Lower leg skin (tissue), 4 donors: ENCODE results near the gene SLC35F3. TPM values are rescaled to one million over a fixed set of nuclear protein-coding genes. Genes with fewer than 3 reads are reported as not detected.

Experiments used
- DNase-seq, 2 donors: peaks; one replicate each; pipeline ENCODE4 v3.0.0-alpha.2; 2019; ENCODE audit warnings: low spot score in 2 of 2
- H3K4me3 ChIP-seq: fragments of 200-600 bp; sonication (generic); 2 replicates; pipeline ENCODE4 v1.5.1; 2017; ENCODE audit warnings: mild to moderate bottlenecking, low read depth; ENCODE audit not compliant: poor library complexity, severe bottlenecking
- CTCF ChIP-seq, 3 donors: fragments of 450-650 bp; IDR thresholded peaks; one replicate each; pipeline ENCODE4 v1.5.1; 2016; ENCODE audit warnings: antibody characterized with exemption in 3 of 3, mild to moderate bottlenecking in 3 of 3, moderate library complexity in 2 of 3
- POLR2A ChIP-seq, 2 donors: fragments of 450-650 bp; IDR thresholded peaks; one replicate each; pipeline ENCODE4 v1.6.1; 2016 to 2017; ENCODE audit warnings: antibody characterized with exemption in 2 of 2, mild to moderate bottlenecking in 1 of 2, moderate library complexity in 1 of 2
- WGBS, 2 donors: methylation state at CpG; one replicate each; pipeline ENCODE4 v1.1.5; 2018; 5-methylcytosine and 5-hydroxymethylcytosine counted together
- intact Hi-C: fragments of 100-400 bp; cut with DNase I; formaldehyde crosslinking; loops from one replicate; pipeline ENCODE4 v1.15.0; 2023; ENCODE audit warnings: low total_unique reads
- total RNA-seq, 4 donors: library from RNA; depleted of rRNA; stranded (reverse); fragments of >200 nt; gene quantifications; one replicate each; pipeline ENCODE4 v1.1.0, GENCODE V29; 2016

Gene SLC35F3
- total RNA-seq, 4 donors from 2014 or later, result 0.42 to 0.83 (median 0.64) TPM

- WGBS, 2 donors, result 50 to 54% methylated on average over 7 of the region's 7 CpGs
- DNase-seq, result peak in 1 of 2 donors; percentile 12
- no peak overlapping the region for H3K4me3 ChIP-seq
- TF ChIP-seq POLR2A (IDR thresholded peaks at IDR 0.05) (no peak), CTCF (IDR thresholded peaks at IDR 0.05) (no peak)
- intact Hi-C loops, result loop anchor here (5.0 kb wide), 1 partner anchor 1373 kb away; no protein-coding TSS in a partner anchor
These were observed 356.1 kb downstream of the SLC35F3 start for GRCh38 chr1:234260578-234260977.

- WGBS, 2 donors, result 89 to 96% methylated on average over 5 of the region's 5 CpGs
- no peak overlapping the region for H3K4me3 ChIP-seq
- intact Hi-C loops, result loop anchor here (5.0 kb wide), 1 partner anchor 1374 kb away; no protein-coding TSS in a partner anchor
- TF ChIP-seq POLR2A (IDR thresholded peaks at IDR 0.05) (no peak), CTCF (IDR thresholded peaks at IDR 0.05) (no peak)
- peak in 1 of 2 donors; percentile 9 for DNase-seq
These were observed 357.1 kb downstream of the SLC35F3 start for GRCh38 chr1:234261545-234261944.

DNA sequence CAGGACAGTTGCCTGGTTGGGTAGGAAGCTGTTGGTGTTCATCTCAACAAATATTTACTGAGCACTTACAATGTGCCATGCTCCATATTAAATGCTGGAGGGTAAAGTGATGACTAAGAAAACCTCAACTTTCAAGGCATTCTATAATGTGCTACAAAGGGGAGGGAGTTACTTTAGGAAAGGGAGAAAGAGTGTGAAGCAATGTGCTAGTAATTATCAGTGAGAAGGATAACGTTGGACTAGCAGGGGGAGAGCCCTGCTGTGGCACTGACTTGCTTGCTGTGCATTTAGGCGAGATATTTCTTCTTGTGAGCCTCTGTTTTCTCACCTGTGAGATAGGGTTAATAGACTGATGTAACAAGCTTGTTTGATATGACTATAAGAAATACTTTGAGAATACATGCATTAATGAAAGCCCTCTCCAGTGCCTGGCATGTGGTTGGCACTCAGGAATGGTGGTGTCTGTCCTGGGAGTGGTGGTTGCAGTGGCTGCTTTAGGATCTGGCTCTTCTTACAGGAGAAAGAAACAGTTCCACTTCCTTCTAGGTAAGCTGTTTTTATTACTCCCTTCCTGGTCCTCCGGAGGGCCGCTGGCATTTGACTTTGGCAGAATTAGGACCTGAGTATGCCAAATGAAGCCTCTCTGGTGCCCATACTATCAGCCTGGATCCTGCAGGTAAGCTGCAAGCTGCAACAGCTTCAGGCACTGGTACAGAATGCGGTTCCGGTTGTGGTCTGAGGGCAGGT, 357.7 kb downstream of the SLC35F3 start:
- H3K4me3 ChIP-seq, result no peak overlapping the region
- intact Hi-C loops, result loop anchor here (5.0 kb wide), 1 partner anchor 1375 kb away; no protein-coding TSS in a partner anchor
- DNase-seq, result peak in 1 of 2 donors; percentile 2
- TF ChIP-seq CTCF (IDR thresholded peaks at IDR 0.05), result no peak
- TF ChIP-seq POLR2A (IDR thresholded peaks at IDR 0.05), result no peak
- WGBS, 2 donors, result 48 to 52% methylated on average over 6 of the region's 6 CpGs

DNA sequence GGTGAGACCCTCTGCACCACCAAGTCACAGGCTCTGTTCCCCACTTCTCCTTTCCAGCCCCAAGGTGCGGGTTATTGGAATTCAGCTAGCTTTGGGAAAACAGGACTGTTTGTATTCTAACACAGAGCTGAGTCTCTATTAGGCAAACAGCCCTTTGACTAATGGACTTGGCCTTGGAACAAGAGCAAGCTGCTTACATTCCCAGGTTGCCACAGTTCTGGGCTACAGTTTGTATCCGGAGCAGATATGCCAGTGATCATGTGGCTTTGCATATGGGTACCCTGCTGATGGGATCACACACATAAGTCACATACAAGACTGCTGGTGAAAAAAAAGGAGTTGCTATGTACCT, 358.3 kb downstream of the SLC35F3 start:
- peak in 1 of 2 donors; percentile 53 for DNase-seq
- TF ChIP-seq CTCF (IDR thresholded peaks at IDR 0.05) (no peak), POLR2A (IDR thresholded peaks at IDR 0.05) (no peak)
- 25 to 45% methylated on average over 2 of the region's 2 CpGs for WGBS, 2 donors
- no peak overlapping the region for H3K4me3 ChIP-seq
- intact Hi-C loops, result loop anchor here (5.0 kb wide), 1 partner anchor 1375 kb away; no protein-coding TSS in a partner anchor

- intact Hi-C loops, result loop anchor here (5.0 kb wide), 1 partner anchor 1378 kb away; no protein-coding TSS in a partner anchor
- TF ChIP-seq POLR2A (IDR thresholded peaks at IDR 0.05) (no peak), CTCF (IDR thresholded peaks at IDR 0.05) (no peak)
These were observed 360.4 kb downstream of the SLC35F3 start for GRCh38 chr1:234264832-234265231.

More at GRCh38 chr1:234264832-234265231, 360.4 kb downstream of the SLC35F3 start:
- WGBS, 2 donors, result 86 to 87% methylated on average over 5 of the region's 5 CpGs
- DNase-seq, result peak in 1 of 2 donors; percentile 63
- H3K4me3 ChIP-seq, result no peak overlapping the region
